Measurements from ENCODE around the gene OCEL1. TPM values are rescaled to one million over a fixed set of nuclear protein-coding genes. Genes with fewer than 3 reads are reported as not detected.

Gene OCEL1
- polyA plus RNA-seq, 1 donor from 2014 or later: 1.9 TPM

DNA sequence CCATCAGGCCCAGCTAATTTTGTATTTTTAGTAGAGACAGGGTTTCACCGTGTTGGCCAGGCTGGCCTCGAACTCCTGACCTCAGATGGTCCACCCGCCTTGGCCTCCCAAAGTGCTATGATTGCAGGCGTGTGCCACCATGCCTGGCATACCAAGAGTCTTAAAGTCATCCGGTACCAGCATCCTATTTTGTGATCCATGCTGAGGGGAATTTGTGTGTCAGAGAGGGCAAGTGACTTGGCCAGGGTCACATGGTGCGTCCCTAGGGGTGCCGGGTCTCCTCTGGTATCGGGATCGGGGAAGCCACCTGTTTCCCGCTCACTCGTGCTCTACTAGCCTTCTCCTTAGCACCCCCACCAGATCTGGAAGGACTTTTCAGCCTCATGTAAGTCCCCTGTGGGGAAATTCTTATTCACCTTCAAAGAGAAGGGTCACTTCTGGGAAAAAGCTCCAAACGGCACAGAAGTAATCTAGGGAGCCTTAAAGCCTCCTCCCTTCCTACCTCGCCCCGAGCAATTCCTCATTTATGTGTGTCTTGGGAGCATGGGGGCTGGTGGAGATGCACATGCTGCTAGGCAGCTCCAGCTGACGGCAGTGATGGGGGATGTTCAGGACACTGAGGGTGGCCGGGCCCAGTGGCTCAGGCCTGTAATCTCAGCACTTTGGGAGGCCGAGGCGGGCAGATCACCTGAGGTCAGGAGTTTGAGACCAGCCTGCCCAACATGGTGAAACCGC is 49.6 kb downstream of the OCEL1 start:
- H3K79me2 ChIP-seq (replicated peaks; ENCODE audit: insufficient read depth, low read length): no peaks in the 10 kb centered on the region
- no peak overlapping the region for H3K4me2 ChIP-seq (ENCODE audit: low read length)
- no peak for TF ChIP-seq TAF1 (IDR thresholded peaks at IDR 0.05; ENCODE audit: low read depth)
- TF ChIP-seq POLR2AphosphoS5 (IDR thresholded peaks at IDR 0.05): no peak
- TF ChIP-seq EZH2 (IDR thresholded peaks at IDR 0.05; ENCODE audit: borderline replicate concordance, insufficient read depth, low read length, poor library complexity, severe bottlenecking): no peak
- TF ChIP-seq, protein P1, sequence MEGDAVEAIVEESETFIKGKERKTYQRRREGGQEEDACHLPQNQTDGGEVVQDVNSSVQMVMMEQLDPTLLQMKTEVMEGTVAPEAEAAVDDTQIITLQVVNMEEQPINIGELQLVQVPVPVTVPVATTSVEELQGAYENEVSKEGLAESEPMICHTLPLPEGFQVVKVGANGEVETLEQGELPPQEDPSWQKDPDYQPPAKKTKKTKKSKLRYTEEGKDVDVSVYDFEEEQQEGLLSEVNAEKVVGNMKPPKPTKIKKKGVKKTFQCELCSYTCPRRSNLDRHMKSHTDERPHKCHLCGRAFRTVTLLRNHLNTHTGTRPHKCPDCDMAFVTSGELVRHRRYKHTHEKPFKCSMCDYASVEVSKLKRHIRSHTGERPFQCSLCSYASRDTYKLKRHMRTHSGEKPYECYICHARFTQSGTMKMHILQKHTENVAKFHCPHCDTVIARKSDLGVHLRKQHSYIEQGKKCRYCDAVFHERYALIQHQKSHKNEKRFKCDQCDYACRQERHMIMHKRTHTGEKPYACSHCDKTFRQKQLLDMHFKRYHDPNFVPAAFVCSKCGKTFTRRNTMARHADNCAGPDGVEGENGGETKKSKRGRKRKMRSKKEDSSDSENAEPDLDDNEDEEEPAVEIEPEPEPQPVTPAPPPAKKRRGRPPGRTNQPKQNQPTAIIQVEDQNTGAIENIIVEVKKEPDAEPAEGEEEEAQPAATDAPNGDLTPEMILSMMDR (IDR thresholded peaks at IDR 0.05; ENCODE audit: poor library complexity, severe bottlenecking): no peak
- TF ChIP-seq, protein P2, sequence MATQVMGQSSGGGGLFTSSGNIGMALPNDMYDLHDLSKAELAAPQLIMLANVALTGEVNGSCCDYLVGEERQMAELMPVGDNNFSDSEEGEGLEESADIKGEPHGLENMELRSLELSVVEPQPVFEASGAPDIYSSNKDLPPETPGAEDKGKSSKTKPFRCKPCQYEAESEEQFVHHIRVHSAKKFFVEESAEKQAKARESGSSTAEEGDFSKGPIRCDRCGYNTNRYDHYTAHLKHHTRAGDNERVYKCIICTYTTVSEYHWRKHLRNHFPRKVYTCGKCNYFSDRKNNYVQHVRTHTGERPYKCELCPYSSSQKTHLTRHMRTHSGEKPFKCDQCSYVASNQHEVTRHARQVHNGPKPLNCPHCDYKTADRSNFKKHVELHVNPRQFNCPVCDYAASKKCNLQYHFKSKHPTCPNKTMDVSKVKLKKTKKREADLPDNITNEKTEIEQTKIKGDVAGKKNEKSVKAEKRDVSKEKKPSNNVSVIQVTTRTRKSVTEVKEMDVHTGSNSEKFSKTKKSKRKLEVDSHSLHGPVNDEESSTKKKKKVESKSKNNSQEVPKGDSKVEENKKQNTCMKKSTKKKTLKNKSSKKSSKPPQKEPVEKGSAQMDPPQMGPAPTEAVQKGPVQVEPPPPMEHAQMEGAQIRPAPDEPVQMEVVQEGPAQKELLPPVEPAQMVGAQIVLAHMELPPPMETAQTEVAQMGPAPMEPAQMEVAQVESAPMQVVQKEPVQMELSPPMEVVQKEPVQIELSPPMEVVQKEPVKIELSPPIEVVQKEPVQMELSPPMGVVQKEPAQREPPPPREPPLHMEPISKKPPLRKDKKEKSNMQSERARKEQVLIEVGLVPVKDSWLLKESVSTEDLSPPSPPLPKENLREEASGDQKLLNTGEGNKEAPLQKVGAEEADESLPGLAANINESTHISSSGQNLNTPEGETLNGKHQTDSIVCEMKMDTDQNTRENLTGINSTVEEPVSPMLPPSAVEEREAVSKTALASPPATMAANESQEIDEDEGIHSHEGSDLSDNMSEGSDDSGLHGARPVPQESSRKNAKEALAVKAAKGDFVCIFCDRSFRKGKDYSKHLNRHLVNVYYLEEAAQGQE (IDR thresholded peaks at IDR 0.05; ENCODE audit: borderline replicate concordance): no peak
- TF ChIP-seq MXI1 (conservative IDR thresholded peaks at IDR 0.05; ENCODE audit: poor library complexity, severe bottlenecking): no peak
- TF ChIP-seq RAD21 (conservative IDR thresholded peaks at IDR 0.05): no peak
- TF ChIP-seq EP300 (conservative IDR thresholded peaks at IDR 0.05; ENCODE audit: poor library complexity, severe bottlenecking): no peak
- no peak for TF ChIP-seq SMC3 (conservative IDR thresholded peaks at IDR 0.05; ENCODE audit: poor library complexity)
- no peak overlapping the region for H3K9ac ChIP-seq (ENCODE audit: low read length)
- no peak overlapping the region for H2AFZ ChIP-seq (ENCODE audit: low read depth, low read length)
- H3K9me3 ChIP-seq (ENCODE audit: low read length): no peaks in the 10 kb centered on the region
- H3K9me2 ChIP-seq (ENCODE audit: insufficient read depth, low read length): no peaks in the 10 kb centered on the region
- no peaks in the 10 kb centered on the region for H3F3A ChIP-seq (ENCODE audit: insufficient read depth, low read length, poor library complexity, severe bottlenecking)
- no peaks in the 10 kb centered on the region for H3K27me3 ChIP-seq (ENCODE audit: insufficient read depth, low read depth, low read length)
- H3K36me3 ChIP-seq (ENCODE audit: insufficient read depth, low read length): no peaks in the 10 kb centered on the region
- no peaks in the 10 kb centered on the region for H4K20me1 ChIP-seq (ENCODE audit: insufficient read depth)
- H3K4me3 ChIP-seq (ENCODE audit: low read length): no peak overlapping the region
- no peak overlapping the region for H3K27ac ChIP-seq (ENCODE audit: low read length)

Other genes starting within 250 kb of the OCEL1 start
- gene CPAMD8, start 199.4 kb upstream of the OCEL1 start, polyA plus RNA-seq: 1.9 and 4.2 TPM in 2 replicates
- gene HAUS8, start 150.8 kb upstream of the OCEL1 start, polyA plus RNA-seq: 3.6 and 4.8 TPM in 2 replicates
- gene MYO9B, start 150.4 kb upstream of the OCEL1 start, polyA plus RNA-seq: 27.2 and 28.5 TPM in 2 replicates
- gene USE1, start 10.9 kb upstream of the OCEL1 start, polyA plus RNA-seq: 20.4 and 34.7 TPM in 2 replicates
- 26.9 and 30.0 TPM in 2 replicates for gene NR2F6, start 19.7 kb downstream of the OCEL1 start, polyA plus RNA-seq
- gene USHBP1, start 38.5 kb downstream of the OCEL1 start, polyA plus RNA-seq: 0.59 TPM in 1 of 2 replicates, not detected in the other
- gene BABAM1, start 41.2 kb downstream of the OCEL1 start, polyA plus RNA-seq: 123 and 132 TPM in 2 replicates
- 9.3 and 12.4 TPM in 2 replicates for gene ANKLE1, start 55.7 kb downstream of the OCEL1 start, polyA plus RNA-seq
- 28.1 and 31.6 TPM in 2 replicates for gene ABHD8, start 77.2 kb downstream of the OCEL1 start, polyA plus RNA-seq
- gene MRPL34, start 79.6 kb downstream of the OCEL1 start, polyA plus RNA-seq: 61.7 and 85.1 TPM in 2 replicates
- 25.4 and 26.3 TPM in 2 replicates for gene DDA1, start 83.3 kb downstream of the OCEL1 start, polyA plus RNA-seq
- 51.3 and 68.6 TPM in 2 replicates for gene ANO8, start 108.6 kb downstream of the OCEL1 start, polyA plus RNA-seq
- gene GTPBP3, start 111.3 kb downstream of the OCEL1 start, polyA plus RNA-seq: 23.2 and 25.6 TPM in 2 replicates
- not detected in 2 replicates for gene PLVAP, start 151.1 kb downstream of the OCEL1 start, polyA plus RNA-seq
- gene CCDC194, start 168.0 kb downstream of the OCEL1 start, polyA plus RNA-seq: not detected in 2 replicates
- gene BST2, start 179.4 kb downstream of the OCEL1 start, polyA plus RNA-seq: not detected in 2 replicates
- gene MVB12A, start 193.8 kb downstream of the OCEL1 start, polyA plus RNA-seq: 43.8 and 48.6 TPM in 2 replicates
- not detected in 2 replicates for gene TMEM221, start 222.4 kb downstream of the OCEL1 start, polyA plus RNA-seq
- gene NXNL1, start 234.7 kb downstream of the OCEL1 start, polyA plus RNA-seq: not detected in 2 replicates
- gene SLC27A1, start 244.3 kb downstream of the OCEL1 start, polyA plus RNA-seq: 22.0 and 27.0 TPM in 2 replicates